Stimulated activated naive CD8-positive, alpha-beta T cell treated with anti-CD3 and anti-CD28 coated beads, Interleukin-15, Interleukin-2, amounts not matched to agents 100 U/mL and 50 U/mL, for 24 hours (primary cell): ENCODE results near the gene FIGNL1.

Experiments
- ATAC-seq: fragments of 150-1000 bp; cut with Tn5 transposase; one replicate; pipeline ENCODE4 v1.10.0; 2021
- DNase-seq: peaks from one replicate; pipeline ENCODE4 v3.0.0; 2021

The FIGNL1 gene

GRCh38 chr7:50449881-50450589 is at the start of gene FIGNL1:
FIGNL1 (minus strand) TSS chr7:50450350; CDS start chr7:50447287, 3,063 bp downstream.
- peak; percentile 88 for DNase-seq
- peak; percentile 91 for ATAC-seq

- ATAC-seq (no peak), DNase-seq (no peak)
Observed at GRCh38 chr7:50499092-50499491, 48.9 kb upstream of the FIGNL1 start.

DNA sequence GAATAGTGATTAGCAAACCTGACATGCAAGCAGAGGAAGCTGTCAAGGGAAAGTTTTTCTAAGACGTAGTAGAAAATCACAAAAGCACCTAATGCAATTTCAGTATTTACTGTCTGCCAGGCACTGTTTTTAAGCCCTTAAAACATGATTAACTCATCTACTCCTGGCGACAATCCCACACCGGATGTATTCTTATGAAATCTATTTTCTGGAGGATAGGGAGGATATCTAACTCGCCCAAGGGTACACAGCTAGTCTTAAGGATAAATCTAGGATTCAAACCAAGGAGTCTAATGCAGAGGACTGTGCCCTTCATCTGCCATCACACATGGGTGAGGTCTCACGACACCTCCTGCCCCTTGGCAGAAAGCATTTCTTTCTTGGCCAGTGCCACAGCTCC is 47.8 kb upstream of the FIGNL1 start:
- ATAC-seq, result no peak
- DNase-seq, result no peak

- ATAC-seq, result peak; percentile 65
Observed at GRCh38 chr7:50497068-50497642, 47.0 kb upstream of the FIGNL1 start.

GRCh38 chr7:50496569-50496968 is 46.4 kb upstream of the FIGNL1 start:
- DNase-seq (no peak), ATAC-seq (no peak)

More at GRCh38 chr7:50497068-50497642, 47.0 kb upstream of the FIGNL1 start:
- DNase-seq, result no peak

GRCh38 chr7:50495746-50496145 is 45.6 kb upstream of the FIGNL1 start:
- ATAC-seq (no peak), DNase-seq (no peak)

DNA sequence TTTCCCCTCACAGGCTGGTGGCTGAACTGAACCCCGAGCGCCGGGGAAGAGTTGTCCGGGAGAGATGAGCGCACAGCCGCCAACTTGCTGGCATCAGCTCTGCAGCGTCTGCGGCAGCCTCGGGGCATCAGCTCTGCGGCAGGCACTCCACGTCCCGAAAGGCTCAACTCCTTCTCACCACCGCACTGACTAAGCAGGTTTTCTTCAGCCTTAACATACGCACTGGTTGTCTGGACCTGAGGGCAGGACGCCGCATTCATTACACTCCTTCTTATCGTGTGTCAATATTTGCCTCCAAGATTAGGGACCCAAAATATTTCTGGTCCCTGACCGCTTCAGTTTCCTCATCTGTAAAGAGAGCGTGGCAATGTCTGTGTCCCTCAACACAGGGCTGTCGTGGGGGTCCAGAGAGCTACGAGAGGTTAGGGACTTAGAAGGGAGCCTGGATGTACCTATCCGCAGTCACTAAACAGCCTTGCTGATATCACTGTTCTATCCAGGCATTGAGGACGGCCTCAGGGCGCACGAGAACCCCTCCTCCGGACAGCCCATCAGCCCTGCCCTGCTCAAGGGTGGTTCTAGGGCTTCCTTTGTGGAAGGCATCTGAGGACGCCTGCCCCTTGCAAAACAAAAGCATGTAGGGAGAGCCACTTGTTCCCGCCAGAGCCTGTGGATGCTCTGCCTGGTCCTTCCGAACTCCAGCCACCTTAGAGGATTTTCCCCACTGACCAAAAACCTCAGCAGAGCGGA is 42.8 kb upstream of the FIGNL1 start:
- DNase-seq (no peak), ATAC-seq (no peak)

GRCh38 chr7:50491943-50492342 is 41.8 kb upstream of the FIGNL1 start:
- no peak for DNase-seq
- no peak for ATAC-seq

DNA sequence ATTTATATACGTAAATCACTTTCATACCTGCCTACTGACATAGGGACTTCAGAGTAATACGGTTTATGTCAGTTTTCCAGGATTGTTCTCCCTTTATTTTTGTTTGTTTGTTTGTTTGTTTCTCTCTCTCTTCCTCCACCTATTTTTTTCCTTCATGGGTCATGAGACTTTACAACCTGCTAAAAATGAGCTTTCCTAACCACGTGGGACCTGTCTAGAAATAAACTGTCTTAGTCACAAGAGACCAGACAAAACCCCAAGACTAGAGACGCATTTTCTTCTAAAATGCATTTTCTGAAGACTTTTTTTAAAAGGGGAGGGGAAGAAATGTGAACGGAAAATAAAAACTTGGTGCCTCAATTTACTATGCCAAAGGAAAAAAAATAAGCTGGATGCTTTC is 41.1 kb upstream of the FIGNL1 start:
- DNase-seq, result no peak

GRCh38 chr7:50488379-50488778 is 38.2 kb upstream of the FIGNL1 start:
- no peak for DNase-seq
- ATAC-seq, result no peak

More for the DNA sequence above, 41.1 kb upstream of the FIGNL1 start:
- no peak for ATAC-seq

DNA sequence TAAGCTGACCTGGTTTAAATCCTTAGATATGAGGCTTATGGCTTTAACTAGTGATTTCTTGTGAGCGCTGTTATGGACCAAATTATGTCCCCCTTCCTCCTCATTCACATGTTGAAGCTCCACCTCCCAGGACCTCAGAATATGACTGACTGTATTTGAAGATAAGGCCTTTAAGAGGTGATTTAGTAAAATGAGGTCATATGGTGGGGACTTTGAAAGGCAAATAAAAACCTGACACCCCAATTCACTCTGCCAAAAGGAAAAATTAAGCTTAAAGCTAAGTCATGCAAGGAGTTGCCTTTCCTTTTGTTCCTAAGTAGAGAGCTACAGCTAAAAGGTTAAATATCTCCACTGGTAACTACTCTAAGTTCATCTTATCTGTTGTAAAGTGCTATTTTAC is 36.4 kb upstream of the FIGNL1 start:
- ATAC-seq (no peak), DNase-seq (no peak)

DNA sequence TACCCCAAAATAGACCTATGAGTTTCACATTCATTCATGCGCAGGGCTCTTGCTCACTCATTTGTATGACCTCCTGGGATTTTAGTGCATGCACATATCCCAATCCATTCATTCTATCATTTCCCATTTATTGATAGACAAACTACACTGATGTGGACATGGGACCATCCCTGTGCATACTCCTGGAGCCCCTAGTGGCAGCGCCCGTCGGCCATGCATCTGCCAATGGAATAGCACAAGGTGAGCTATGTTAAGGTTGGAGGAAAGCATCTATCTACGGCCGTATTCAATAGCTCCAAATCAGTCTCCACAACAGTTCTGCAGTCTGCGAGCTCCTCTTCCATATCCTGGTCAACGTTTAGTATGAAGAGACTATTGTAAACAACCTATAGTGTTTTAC is 31.7 kb upstream of the FIGNL1 start:
- DNase-seq (no peak), ATAC-seq (no peak)

GRCh38 chr7:50480797-50481196 is 30.6 kb upstream of the FIGNL1 start:
- DNase-seq, result no peak
- ATAC-seq, result no peak

DNA sequence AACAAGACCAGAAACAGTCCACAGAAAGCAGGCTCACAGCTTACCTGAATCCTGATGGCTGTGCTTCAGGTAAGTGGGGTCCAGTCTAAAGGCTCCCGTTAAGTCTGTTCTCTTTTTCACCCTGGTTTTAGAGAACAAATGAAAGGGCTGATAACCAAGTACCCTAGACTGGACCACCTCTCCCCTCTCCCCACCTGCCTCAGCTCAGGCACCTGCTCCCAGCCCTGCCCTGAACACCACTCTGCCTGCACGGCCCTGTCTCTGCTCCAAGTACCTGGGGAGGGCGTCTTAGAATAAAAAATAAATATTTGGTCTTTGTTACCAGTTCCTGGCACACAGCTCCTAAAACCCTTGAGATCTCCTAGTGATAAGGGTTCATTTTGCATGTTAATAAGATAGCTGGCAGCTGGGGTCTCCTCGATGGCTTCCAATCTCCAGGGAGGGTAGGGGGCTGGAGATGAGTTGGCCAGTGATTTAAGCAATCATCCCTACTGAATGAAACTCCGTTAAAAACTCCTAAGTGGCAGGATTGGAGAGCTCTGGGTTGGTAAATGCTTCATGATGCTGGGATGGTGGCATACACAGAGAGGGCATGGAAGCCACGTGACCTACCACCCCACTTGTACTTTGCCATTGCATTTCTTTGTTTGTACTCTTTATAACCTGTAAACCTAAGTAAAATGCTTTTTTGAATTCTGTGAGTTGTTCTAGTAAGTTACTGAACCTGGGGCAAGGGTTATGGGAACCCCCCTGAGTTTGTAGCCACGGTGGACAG is 29.8 kb upstream of the FIGNL1 start:
- no peak for DNase-seq
- ATAC-seq, result no peak

GRCh38 chr7:50477640-50478039 is 27.5 kb upstream of the FIGNL1 start:
- DNase-seq, result no peak
- ATAC-seq, result no peak

DNA sequence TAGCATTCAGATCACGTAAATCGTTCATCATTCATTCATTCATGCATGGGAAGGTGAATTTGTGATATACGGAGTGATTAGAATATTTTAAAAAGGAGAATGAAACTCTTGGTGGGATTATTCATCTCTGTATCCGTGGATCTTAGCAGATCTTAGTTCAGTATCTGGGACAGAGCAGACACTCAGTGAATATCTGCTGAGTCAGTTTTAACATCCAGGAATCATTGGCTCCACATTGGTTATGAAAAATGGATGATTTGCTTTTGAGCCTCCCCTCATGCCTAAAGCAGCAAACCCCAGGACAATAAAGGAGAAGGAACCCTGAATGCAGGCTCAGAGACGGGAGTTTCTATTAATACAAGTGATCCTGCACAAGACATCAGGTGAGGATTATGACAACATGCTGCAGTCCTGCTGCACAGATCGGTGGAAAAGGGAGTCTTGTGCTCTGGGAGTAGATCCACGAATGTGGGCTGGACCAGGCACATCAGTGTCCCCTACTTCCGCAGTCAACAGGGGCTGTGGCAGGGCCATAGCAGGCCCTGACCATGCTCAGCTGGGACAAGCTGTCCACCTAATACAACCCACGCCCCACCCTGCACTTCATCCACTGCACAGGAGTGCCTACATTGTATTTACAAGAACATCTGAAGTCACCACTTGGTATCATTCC is 26.9 kb upstream of the FIGNL1 start:
- ATAC-seq (no peak), DNase-seq (no peak)

- ATAC-seq, result peak; percentile 68
- DNase-seq, result no peak
Observed at GRCh38 chr7:50475340-50475739, 25.2 kb upstream of the FIGNL1 start.

DNA sequence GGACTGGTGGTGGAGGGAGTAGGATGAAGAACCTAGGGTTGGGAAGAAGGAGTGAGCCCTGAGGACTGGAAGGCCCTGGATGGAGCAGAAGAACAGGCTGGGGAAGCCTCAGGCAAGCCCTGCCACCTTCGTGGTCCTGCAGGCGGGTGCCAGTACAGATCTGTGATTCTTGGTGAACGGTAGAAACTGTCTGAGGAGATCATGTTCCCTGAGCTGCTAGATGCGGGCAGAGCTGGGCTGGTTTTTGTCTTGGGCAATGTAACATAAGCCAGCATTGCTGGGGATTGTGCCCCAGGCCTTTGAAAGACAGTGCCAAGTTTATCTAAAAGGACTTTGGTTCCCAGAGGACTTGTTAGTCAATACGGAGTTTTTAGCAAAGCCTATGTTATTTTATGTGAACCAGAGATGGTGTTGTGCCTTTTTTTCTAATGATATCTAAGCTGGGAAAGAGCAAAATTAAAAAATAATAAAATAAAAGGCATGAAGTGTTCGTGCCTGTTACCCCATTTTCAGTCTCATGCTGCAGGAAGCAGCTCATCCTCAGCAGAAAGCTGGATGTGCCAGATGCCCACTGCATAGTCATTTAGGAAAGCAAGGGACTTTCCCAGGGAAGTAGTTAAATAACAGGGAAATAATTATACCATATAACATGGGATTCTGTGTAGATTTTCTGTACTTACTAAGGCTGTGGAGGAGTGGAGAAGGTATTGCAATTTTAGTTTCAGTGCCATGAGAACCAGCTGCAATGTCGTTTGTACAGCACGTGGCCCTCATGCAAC is 24.4 kb upstream of the FIGNL1 start:
- no peak for ATAC-seq

GRCh38 chr7:50473531-50473930 is 23.4 kb upstream of the FIGNL1 start:
- DNase-seq (no peak), ATAC-seq (no peak)

More for the DNA sequence above, 24.4 kb upstream of the FIGNL1 start:
- DNase-seq, result no peak

DNA sequence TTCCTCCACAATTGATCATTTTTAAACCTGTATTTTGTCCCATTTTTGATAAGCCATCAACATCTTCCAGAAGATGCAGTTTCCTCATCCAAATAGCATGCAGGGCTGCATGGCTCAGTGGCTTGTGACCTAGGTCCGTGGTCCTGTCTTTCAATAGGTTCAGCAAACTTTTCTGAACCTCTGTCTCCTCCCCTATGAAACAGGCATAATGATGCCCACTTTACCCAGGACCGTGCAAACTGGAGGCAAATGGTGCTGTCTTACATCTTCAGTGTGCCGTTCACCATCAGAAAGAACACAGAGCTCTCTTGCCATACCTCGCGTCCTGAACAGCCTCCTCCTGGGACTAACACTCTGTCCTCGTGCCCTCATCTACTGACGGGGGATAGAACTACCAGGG is 22.3 kb upstream of the FIGNL1 start:
- ATAC-seq (no peak), DNase-seq (no peak)

GRCh38 chr7:50471970-50472369 is 21.8 kb upstream of the FIGNL1 start:
- DNase-seq (no peak), ATAC-seq (no peak)
